Activated CD8-positive, alpha-beta memory T cell treated with anti-CD3 and anti-CD28 coated beads for 1 hour (primary cell): Measurements from ENCODE around the gene PMF1.
A peak's percentile ranks its signal among the peaks of the same experiment; 100 is the strongest.

ENCODE experiments used
- DNase-seq, 2 donors: peaks; one replicate each; pipeline ENCODE4 v3.0.0-alpha.2; 2020; ENCODE audit warnings: low read depth in 1 of 2; ENCODE audit errors: extremely low read depth in 1 of 2

PMF1 gene

GRCh38 chr1:156262461-156263287 is 49.9 kb downstream of the PMF1 start:
- DNase-seq: no peak

- no peak for DNase-seq
These were observed 50.5 kb downstream of the PMF1 start for GRCh38 chr1:156263288-156263655.

- DNase-seq: no peak
These were observed 53.2 kb downstream of the PMF1 start for GRCh38 chr1:156266051-156266450.

DNA sequence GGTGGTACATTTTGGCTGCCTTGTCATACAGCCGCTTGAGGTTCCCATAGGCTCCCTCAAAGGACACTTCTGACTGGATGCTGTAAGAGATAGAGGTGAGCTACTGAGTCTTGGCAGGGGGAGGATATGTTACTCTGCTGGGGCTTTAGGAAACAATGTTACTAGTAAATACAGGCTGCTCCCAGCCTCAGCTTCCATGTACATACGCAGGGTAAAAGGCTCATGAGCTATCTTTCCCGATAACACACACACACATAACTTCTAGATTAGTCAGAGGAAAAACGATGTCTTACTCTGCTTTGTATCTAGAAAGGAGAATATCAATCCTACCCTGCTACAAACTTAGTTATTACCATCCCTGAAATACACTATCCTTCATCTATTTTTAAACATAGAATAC is 55.5 kb downstream of the PMF1 start:
- DNase-seq: no peak

- DNase-seq: no peak
These were observed 57.5 kb downstream of the PMF1 start for GRCh38 chr1:156270314-156270713.

DNA sequence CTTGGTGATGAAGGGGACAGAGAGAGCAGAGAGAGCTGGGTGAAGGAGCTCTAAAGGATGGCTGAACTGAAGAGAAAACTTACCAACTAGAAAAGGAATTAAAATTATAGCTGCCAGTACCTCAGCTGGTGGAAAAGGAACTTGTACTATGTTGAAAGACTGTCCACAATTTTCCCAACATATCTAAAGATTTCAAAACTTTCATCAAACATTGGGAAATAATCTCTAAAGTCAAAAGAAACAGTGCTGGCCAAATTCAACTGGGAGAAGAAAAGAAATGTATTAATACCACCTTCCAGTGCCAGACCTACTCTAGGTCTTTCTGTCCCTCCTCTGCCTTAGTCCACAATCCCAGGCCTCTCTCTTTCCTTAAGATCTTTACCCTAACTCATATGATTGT is 63.7 kb downstream of the PMF1 start:
- DNase-seq: no peak

DNA sequence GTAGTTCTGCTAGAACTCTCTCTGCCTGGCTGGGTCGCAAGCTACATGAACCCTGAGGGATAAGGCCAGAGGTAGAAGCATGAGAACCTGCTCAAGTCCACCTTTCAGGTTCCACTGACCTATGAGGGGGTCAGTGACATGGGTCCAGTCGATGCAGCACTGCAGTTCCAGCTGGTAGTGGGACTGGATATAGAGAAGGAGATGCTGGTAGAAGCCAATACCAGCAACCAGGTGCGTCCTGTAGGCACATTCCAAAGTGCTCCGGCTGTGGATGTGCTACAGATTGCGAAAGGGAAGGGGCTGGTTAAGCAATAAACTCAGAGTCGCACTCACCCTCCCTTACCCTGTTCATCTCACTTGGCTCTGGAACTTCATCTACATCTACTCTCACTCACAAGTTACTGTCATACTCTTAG is 64.2 kb downstream of the PMF1 start:
- no peak for DNase-seq

- DNase-seq: no peak
These were observed 67.0 kb downstream of the PMF1 start for GRCh38 chr1:156279837-156280236.

- DNase-seq: no peak
These were observed 68.5 kb downstream of the PMF1 start for GRCh38 chr1:156281281-156281680.

GRCh38 chr1:156281693-156282478 is 69.1 kb downstream of the PMF1 start:
- DNase-seq: no peak

DNA sequence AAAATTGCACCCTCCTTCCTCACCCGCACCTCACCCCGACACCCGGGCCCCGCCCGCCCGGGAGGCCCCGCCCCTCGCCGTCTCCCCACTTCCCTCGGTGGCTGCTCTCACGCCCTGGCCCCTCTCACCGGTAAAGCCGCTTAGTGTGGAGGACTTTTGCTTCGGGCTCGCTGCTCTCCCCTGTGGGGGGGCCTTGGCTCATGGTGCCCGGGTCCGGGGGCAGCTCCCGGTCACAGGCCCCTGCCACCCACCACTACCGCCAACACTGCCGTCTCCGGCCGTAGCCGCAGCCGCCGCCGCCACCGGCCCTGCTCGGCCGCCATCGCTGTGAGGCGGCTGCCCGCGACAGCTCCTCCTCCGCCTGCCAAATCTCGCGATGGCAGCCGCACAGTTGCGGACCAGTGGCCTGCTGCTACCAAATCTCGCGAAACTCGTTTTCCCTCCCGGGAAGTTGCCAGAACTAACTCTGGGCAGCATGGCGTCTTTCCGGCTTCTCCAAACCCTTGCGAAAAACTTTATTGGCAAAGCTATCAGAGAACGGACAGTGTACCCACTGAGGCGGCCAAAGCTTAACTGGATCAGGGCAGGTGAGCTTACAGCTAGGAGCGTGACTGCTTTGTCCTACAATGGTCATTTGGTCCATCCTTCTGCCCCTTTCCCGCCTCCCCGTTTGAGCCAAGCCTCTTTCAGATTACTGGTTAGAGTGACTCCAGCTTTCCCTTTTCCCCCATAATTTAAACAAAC is 69.8 kb downstream of the PMF1 start, which contains the start of gene SMG5:
SMG5 (minus strand) TSS at position 347 of the 744 bp plus-strand sequence; CDS start at position 202, 145 bp downstream.
- peak; percentile 85 to 92 for DNase-seq

DNA sequence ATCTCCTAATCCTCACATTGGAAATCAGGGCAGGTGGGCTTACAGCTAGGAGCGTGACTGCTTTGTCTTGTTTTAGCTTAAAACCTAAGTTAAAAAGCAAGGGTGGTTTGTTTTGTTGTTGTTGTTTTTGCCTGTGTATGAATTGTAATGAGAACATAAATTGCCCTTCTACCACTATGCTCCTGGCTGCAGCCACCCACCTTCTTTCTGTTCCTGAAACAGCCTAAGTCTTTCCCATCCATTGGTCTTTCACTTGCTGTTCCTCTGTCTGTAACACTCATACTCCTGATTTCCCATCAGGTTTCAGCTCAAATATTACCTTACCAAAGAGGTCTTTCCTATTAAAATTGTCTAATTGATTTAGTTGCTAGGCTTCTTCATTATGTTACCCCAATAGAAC is 70.7 kb downstream of the PMF1 start:
- no peak for DNase-seq

DNA sequence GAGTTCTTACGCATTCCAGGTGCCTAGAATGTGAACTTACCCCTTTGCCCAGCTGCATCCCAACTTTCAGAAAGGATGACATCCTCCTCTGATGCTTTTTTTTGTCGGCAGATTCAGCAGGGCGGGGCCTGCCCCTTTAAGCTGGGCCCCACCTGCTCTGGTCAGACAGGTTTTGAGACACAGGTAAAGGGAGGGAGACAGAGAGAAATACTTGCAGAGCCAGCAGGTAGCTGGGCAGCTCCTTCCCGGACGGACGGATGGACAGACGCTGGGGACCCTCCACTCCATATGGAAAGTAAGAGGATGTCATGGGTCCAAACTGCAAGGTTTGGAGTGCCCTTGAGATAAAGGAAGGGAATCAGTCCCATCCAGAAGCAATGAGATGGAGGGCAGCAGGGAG is 71.3 kb downstream of the PMF1 start, which contains the start of gene TMEM79:
TMEM79 (plus strand) TSS at position 214 of the 400 bp plus-strand sequence. CDS start 902 bp downstream, outside the sequence.
- DNase-seq: no peak

GRCh38 chr1:156284757-156285156 is 72.0 kb downstream of the PMF1 start:
- DNase-seq: no peak

- no peak for DNase-seq
These were observed 72.6 kb downstream of the PMF1 start for GRCh38 chr1:156285437-156285836.

DNA sequence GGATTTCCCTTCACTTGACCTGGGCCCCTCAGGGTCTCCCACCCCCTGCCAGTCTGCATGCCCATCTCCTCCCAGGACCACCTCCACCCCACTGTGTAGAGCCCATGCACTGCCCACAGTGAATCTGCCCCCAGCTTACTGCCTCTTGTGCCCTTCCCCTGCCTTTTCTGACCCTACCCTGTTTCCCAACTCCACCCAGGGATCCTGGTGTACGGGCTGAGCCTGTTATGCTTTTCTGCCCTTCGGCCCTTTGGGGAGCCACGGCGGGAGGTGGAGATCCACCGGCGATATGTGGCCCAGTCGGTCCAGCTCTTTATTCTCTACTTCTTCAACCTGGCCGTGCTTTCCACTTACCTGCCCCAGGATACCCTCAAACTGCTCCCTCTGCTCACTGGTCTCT is 73.3 kb downstream of the PMF1 start:
- DNase-seq: no peak
